Retina (tissue), 1 donor: Measurements from ENCODE around the gene RBBP8.
"Not testable (repeated sequence)": the region's sequence is repeated elsewhere in the genome, so short reads cannot be mapped to it uniquely, and the experiment has no call there.

ENCODE experiments used
- DNase-seq: peaks from one replicate; pipeline ENCODE4 v3.0.0-alpha.2; 2016

Gene RBBP8

GRCh38 chr18:22933206-22933965 lies at the start of gene RBBP8:
Gene RBBP8 (plus strand): TSS chr18:22933328. CDS start chr18:22936852, 3,524 bp downstream.
- peak; percentile 98 for DNase-seq

- no peak for DNase-seq
These were observed 49.3 kb upstream of the RBBP8 start for GRCh38 chr18:22883827-22884226.

DNA sequence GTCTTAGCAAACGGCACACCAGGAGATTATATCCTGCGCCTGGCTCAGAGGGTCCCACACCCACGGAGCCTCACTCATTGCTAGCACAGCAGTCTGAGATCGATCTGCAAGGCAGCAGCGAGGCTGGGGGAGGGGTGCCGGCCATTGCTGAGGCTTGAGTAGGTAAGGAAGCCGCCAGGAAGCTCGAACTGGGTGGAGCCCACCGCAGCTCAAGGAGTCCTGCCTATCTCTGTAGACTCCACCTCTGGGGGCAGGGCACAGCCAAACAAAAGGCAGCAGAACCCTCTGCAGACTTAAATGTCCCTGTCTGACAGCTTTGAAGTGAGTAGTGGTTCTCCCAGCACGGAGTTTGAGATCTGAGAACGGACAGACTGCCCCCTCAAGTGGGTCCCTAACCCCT lies 47.4 kb upstream of the RBBP8 start:
- DNase-seq: not testable (repeated sequence)

GRCh38 chr18:22899421-22899820 lies 33.7 kb upstream of the RBBP8 start:
- no peak for DNase-seq

DNA sequence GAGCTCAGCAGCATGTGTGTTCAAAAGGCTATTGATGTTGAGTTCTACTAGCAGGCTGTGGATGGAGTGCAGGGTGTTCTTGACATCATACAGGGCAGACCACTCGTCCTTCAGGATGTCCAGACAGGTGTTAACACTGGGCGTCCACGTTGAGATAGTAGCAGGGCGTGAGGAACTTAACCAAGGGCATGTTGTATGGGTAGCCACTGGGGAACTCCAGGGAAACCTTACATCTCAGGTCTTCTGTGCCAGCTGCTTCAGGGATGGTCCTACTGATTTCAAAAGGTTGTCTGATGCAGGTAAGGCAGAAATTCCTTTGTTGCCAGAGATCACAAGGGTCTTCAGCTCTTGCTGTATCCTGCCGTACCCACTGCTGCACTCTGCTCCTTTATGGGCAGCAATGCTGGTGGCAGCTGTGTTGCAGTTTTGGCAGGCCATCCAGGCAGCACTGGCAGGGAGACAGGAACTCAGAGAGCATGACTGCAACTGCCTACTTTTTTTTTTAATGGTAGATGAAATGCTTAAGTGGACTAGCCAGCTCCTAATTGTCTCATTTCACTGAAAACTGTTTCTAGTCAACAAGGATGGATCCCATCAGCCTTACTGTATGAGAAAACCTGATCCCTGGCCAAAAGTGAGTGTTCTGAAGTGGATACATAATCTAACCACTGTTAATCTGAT lies 32.4 kb upstream of the RBBP8 start:
- DNase-seq: no peak

- no peak for DNase-seq
These were observed 31.0 kb upstream of the RBBP8 start for GRCh38 chr18:22902093-22902492.

DNA sequence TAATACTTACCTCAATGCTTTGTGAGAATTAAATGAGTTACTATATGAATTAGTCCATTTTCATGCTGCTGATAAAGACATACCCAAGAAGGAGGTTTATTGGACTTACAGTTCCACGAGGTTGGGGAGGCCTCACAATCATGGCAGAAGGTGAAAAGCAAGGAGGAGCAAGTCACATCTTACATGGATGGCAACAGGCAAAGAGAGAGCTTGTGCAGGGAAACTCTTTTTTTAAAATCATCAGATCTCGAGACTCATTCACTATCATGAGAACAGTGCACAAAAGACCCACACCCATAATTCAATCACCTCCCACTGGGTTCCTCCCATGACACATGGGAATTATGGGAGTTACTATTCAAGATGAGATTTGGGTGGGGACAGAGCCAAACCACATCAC lies 29.9 kb upstream of the RBBP8 start:
- not testable (repeated sequence) for DNase-seq

DNA sequence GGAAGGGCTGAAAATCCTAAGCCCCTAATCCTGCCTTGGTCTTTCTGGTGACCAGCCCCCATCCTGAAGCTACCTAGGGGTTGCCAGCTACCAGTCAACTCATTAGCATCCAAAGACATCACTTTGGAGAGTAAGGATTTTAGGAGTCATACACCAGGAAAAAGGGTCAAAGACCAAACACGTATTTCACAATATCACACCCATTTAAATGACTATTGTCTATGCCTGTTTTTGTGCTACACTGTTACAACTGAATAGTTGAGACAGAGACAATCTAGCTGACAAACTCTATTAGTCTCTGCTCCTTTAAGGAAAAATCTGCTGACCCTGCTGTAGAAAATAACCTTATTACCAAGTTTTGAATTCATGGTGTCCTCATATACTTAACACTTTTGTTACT lies 21.0 kb upstream of the RBBP8 start:
- no peak for DNase-seq

DNA sequence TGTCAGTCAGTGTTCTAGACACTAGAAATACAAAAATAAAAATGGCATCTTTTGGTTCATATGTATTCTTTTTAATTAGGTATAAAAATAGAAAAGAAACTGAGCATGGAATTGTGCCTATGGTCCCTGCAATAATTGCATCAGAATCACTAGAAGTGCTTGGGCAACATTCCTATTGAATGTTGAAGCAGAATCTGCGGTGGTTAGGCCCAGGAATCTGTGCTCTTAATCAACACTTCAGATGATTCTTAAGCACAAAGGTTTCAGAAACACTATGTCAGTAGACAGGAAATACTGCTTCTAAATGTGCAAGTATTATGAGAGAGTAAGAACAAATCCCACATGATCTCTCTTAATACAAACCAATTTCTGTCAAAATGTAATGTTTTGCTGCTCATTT lies 20.3 kb upstream of the RBBP8 start:
- no peak for DNase-seq

GRCh38 chr18:22913861-22914260 lies 19.3 kb upstream of the RBBP8 start:
- DNase-seq: no peak

DNA sequence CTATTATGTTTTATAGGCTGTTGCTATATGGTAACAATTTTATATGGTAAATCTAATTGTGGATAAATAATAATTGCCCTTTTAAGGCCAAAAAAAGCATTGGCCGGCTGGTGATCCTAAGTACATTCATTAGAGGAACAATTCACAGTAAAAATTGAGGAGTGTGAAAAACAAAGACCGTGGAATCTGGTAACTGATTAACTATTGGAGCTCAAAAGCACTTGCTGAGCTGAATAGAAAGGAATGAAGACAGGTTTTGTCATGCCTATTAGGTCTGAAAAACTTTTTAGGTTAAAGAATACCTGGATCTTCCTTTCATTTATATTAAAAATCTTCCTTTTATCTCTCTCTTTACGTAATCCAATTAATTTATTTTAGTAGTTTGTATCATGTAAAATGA lies 18.5 kb upstream of the RBBP8 start:
- no peak for DNase-seq

DNA sequence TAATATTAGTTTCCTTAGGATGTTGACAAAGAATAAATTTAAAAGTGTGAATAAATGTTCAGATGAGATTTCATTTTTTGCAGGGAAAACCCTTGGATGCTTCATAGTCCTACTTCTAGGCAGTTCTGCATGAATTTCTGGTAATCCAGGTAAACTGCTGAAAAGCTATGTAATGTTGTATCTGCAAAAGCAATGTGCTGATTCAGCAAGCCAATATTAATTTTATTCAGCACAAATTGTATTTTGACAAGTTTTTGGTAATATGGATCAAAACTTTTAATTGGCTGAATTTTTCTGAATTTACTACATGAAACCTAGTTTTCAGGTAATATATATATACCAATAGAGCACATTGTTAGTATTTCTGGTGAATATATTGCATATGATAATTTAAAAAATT lies 17.8 kb upstream of the RBBP8 start:
- DNase-seq: no peak

DNA sequence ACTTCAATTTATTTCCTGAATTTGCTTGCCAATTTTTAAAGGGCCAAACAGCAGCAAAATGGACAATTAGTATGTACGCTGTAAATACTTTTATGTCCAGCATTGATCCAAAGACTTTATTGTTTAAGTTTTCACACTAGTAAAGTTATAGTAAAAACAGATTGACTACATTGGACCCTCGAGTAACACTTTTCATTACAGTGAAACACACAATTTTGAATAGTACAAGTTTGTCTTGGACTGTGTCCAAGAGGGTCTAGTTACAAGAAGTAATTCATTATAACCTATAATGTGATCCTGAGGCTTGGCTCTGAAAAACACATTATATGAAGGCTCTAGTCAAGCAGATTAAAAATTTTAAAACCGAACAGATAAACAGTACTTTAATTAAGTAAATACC lies 11.4 kb upstream of the RBBP8 start:
- DNase-seq: no peak

GRCh38 chr18:22924589-22924988 lies 8.5 kb upstream of the RBBP8 start:
- no peak for DNase-seq

DNA sequence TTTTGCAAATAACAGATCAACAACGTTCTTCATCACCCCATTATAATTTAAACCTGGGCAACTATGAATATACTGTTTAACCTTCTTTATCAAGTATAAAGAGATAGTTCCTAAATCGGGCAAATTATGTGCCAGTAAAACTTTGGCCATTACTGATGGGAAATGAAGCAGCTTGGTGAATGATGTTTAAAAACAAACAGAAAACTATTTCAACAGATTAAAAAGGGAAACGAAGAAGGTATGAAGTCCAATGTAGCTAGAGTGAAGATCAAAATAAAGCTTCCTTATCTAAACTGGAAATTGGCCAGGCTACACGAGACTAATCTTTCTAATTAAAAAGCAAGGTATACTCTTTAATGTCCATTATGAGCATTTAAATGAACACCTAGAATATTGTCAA lies 6.7 kb upstream of the RBBP8 start:
- DNase-seq: no peak

GRCh38 chr18:22928339-22928738 lies 4.8 kb upstream of the RBBP8 start:
- DNase-seq: no peak

GRCh38 chr18:22930089-22930713 lies 2.9 kb upstream of the RBBP8 start:
- peak; percentile 47 for DNase-seq

GRCh38 chr18:22932885-22933205 lies 283 bp upstream of the RBBP8 start:
- no peak for DNase-seq

DNA sequence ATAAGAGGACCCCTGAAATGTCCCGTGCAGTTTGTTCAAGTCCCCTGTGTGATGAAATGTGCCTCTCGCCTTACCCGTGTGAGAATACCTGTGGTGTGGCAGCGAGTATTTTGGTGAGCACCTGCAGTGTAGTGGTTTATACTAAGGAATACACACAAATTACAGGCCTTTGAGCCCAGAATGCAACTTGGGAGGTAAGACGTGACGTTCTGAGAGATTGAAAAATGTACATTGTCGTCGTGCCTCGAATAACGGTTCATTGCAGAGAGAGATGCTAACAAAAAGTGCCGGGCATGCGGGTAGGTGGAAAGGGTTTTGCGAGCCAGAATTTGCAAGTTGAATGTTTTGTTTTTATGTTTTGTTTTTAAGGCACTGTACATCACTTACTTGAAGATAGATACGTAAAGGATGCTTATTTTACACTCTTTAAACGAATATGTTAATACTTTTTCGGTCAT lies 867 bp downstream of the RBBP8 start:
- DNase-seq: no peak

GRCh38 chr18:22934789-22935188 lies 1.7 kb downstream of the RBBP8 start:
- no peak for DNase-seq

GRCh38 chr18:22935431-22935830 lies 2.3 kb downstream of the RBBP8 start:
- DNase-seq: no peak

DNA sequence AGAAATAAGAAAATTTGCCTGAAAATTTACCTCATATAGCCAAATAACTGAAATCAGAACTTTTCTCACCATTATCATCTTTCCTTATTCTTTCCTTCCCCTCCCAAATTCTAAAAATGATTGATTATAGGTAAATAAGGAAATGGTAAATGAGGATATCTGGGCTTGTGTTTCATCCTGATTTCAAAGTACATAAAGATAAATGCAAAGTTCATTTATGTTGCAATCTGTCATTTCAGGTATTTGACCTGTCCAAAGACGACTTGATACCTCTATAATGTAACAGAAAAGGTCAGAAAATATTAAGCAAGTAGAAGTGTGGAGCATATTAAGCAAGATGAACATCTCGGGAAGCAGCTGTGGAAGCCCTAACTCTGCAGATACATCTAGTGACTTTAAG lies 3.4 kb downstream of the RBBP8 start:
- no peak for DNase-seq

GRCh38 chr18:22939649-22940048 lies 6.5 kb downstream of the RBBP8 start:
- DNase-seq: no peak

DNA sequence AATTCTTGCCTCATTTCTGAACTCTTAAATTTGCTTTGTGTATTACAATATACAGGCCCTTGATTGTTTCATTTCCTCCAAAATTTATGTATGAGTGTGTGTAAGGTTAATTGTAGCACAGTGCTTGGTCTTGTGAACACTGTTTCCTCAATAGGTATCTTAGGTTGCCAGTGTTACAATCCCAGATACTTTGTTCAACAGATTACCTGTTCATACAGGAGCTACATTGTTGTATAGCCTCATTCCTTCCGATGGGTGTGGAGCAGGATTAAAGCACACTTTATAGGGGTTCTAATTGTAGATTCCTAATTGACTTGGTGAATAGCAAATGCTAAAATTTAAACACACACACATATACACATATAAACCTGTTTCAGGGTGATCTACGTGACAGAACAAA lies 10.7 kb downstream of the RBBP8 start:
- no peak for DNase-seq
